KOPT-K1 (cell line): ENCODE data around the gene CLRN2.
"Not testable (repeated sequence)": the region's sequence is repeated elsewhere in the genome, so short reads cannot be mapped to it uniquely, and the experiment has no call there.

ENCODE experiments used
- H3K27ac ChIP-seq: fragments of 200-600 bp; sonication (generic); 2 replicates; pipeline ENCODE4 v1.5.1; 2016; ENCODE audit warnings: antibody characterized with exemption, mild to moderate bottlenecking, low read depth, low read length; ENCODE audit not compliant: poor library complexity, severe bottlenecking
- H3K36me3 ChIP-seq: fragments of 200-600 bp; sonication (generic); 2 replicates; pipeline ENCODE4 v1.5.1; 2017; ENCODE audit warnings: antibody characterized with exemption, mild to moderate bottlenecking, low read length, moderate library complexity; ENCODE audit not compliant: insufficient read depth
- H3K9me3 ChIP-seq: fragments of 200-600 bp; sonication (generic); 2 replicates; pipeline ENCODE4 v1.5.1; 2017; ENCODE audit warnings: antibody characterized with exemption, low read length, mild to moderate bottlenecking; ENCODE audit not compliant: insufficient read depth, poor library complexity, severe bottlenecking

CLRN2 gene

GRCh38 chr4:17516980-17517379 is 2.0 kb downstream of the CLRN2 start:
- Histone ChIP-seq H3K27ac (no peak overlapping the region), H3K36me3 (no peaks in the 10 kb centered on the region), H3K9me3 (no peaks in the 10 kb centered on the region)

DNA sequence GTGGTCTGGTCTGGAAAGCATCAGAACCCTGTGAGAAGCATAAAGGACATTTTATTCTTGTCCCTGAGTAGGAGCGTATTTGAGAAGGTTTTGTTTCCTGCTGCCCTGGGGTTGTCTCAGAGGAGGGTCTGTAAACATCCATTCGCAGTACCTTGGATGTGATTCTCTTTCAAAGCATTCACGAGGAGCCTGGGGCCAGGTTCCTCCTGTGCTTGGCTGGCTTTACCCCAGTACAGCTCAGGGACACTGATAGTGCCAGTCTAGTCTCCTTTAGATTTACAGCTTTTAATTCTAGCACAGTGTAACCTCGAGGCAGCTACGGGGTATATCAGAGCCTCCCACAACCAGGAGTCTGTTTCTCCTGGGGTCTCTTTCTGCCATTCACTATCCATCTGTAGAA is 2.7 kb downstream of the CLRN2 start:
- Histone ChIP-seq H3K27ac (no peak overlapping the region), H3K9me3 (no peaks in the 10 kb centered on the region), H3K36me3 (no peaks in the 10 kb centered on the region)

- Histone ChIP-seq H3K36me3 (no peaks in the 10 kb centered on the region), H3K9me3 (no peaks in the 10 kb centered on the region), H3K27ac (no peak overlapping the region)
These were observed 6.6 kb downstream of the CLRN2 start for GRCh38 chr4:17521595-17521994.

DNA sequence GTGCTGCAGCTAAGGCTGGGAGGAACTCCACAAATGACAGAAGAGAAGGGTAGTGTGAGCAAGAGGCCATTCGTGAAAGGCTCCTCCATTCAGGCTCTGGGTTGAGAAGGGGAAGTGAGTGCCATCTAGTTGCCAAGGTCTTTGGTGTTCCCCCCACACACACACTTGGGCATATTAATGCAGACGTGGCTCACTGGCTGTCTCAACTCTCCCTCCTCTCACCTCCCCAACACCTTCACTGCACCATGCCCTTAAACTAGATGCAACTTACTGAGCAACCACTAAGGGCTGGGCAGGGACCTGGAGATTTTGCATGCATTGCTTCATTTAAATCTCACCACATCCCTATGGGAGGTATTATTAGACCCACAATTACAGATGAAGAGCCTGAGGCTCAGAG is 8.7 kb downstream of the CLRN2 start:
- H3K36me3 ChIP-seq = no peaks in the 10 kb centered on the region
- H3K27ac ChIP-seq = no peak overlapping the region

DNA sequence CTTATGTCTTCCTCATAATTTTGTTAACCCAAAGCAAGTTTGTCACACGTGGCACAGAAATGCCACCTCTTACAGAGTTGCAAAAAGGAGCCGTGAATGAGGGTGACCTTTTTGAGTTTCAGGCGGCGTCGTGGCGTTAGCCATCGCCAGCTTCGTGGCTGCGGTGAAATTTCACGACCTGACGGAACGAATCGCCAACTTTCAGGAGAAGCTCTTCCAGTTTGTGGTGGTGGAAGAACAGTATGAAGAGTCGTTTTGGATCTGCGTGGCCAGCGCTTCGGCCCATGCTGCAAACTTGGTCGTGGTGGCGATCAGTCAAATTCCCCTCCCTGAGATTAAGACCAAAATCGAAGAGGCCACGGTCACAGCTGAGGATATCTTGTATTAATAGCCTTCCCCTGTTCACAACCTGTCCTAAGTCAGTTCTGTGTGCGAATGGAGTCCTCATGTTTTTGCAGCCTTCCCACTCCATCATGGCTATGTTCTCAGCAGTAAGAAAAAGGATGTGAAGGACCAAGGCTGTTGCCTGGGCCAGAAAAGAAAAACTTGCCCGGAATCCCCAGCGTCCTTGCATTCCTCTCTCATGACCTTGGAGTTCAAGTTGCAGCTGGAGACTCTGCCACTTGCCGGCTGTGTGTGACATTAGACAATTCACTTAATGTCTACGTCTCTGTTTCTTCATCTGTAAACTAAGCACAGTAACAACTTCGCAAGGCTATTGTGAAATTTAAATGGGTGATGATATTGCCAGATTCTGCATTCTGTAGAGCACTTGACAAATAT is 11.9 kb downstream of the CLRN2 start:
- Histone ChIP-seq H3K9me3 (no peaks in the 10 kb centered on the region), H3K36me3 (no peaks in the 10 kb centered on the region), H3K27ac (no peak overlapping the region)

More for the DNA sequence above, 8.7 kb downstream of the CLRN2 start:
- H3K9me3 ChIP-seq = no peaks in the 10 kb centered on the region

DNA sequence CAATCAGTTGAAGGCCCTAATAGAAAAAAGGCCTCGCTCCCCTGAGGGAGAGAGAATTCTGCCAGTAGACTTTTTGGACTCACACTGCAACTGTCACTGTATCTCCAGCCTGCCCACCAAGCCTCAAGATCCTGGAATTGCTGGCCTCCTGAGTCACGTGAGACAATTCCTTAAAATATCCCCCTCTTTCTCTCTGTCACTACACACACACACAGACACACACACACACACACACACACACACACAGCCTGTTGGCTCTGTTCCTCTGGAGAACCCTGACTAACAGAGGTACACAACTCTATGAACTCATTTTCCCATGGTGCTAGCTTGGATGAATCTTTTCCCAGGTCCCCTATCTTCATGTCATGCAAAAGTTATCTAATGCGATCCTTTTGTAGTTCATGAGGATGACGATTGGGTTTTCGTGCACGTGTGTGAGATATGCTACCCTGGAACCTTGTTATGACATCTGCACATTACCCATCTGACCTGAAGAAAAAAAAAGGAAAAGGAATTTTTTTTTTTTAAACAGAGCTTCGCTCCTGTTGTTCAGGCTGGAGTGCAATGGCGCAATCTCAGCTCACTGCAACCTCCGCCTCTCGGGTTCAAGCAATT is 13.7 kb downstream of the CLRN2 start:
- Histone ChIP-seq H3K27ac (no peak overlapping the region), H3K9me3 (no peaks in the 10 kb centered on the region), H3K36me3 (no peaks in the 10 kb centered on the region)

GRCh38 chr4:17531538-17532285 is 16.7 kb downstream of the CLRN2 start:
- no peaks in the 10 kb centered on the region for H3K36me3 ChIP-seq
- no peak overlapping the region for H3K27ac ChIP-seq

GRCh38 chr4:17534705-17535104 is 19.7 kb downstream of the CLRN2 start:
- Histone ChIP-seq H3K36me3 (no peaks in the 10 kb centered on the region), H3K27ac (no peak overlapping the region), H3K9me3 (peaks cover 5% of the 10 kb centered on the region)

More at GRCh38 chr4:17531538-17532285, 16.7 kb downstream of the CLRN2 start:
- peaks cover 5% of the 10 kb centered on the region for H3K9me3 ChIP-seq

GRCh38 chr4:17535242-17535641 is 20.3 kb downstream of the CLRN2 start:
- Histone ChIP-seq H3K27ac (no peak overlapping the region), H3K9me3 (peaks cover 5% of the 10 kb centered on the region), H3K36me3 (no peaks in the 10 kb centered on the region)

GRCh38 chr4:17535906-17536305 is 20.9 kb downstream of the CLRN2 start:
- Histone ChIP-seq H3K27ac (no peak overlapping the region), H3K36me3 (no peaks in the 10 kb centered on the region), H3K9me3 (peaks cover 5% of the 10 kb centered on the region)

DNA sequence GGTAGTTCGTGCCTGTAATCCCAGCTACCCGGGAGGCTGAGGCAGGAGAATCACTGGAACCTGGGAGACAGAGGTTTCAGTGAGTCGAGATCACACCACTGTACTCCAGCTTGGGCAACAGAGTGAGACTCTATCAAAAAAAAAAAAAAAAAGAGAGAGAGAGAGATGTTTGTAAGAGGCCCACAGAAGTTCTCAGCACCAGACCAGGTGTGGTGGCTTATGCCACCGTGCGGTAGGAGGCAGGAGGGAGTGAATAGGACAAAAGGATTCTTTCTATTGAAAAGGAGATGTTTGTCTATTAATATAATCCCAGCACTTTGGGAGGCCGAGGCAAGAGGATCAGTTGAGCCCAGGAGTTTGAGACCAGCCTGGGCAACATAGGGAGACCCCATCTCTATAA is 22.1 kb downstream of the CLRN2 start:
- H3K36me3 ChIP-seq, H3K9me3 ChIP-seq: not testable (repeated sequence)

DNA sequence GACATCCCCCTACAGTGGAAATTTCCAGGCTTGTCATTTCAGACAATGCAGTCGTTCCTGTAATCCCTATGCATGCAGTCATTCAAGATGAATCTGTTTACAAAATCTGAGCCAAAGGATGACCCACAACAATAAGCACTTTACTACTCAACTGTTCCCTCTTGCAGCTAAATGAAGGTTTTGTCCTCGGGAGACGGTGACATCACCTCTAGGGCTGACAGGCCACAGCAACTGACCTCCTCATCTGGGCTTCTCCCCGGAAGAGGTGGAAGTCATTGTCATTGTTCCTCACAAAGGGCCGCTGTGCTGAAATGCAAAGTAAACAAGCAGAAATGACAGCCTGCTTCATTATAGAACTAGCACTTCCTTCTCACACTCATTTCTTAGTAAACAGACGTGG is 29.2 kb downstream of the CLRN2 start:
- H3K27ac ChIP-seq = no peak overlapping the region
- H3K9me3 ChIP-seq = no peaks in the 10 kb centered on the region
- no peaks in the 10 kb centered on the region for H3K36me3 ChIP-seq

More for the DNA sequence above, 22.1 kb downstream of the CLRN2 start:
- not testable (repeated sequence) for H3K27ac ChIP-seq

- Histone ChIP-seq H3K36me3 (no peaks in the 10 kb centered on the region), H3K27ac (no peak overlapping the region), H3K9me3 (no peaks in the 10 kb centered on the region)
These were observed 29.9 kb downstream of the CLRN2 start for GRCh38 chr4:17544831-17545234.

DNA sequence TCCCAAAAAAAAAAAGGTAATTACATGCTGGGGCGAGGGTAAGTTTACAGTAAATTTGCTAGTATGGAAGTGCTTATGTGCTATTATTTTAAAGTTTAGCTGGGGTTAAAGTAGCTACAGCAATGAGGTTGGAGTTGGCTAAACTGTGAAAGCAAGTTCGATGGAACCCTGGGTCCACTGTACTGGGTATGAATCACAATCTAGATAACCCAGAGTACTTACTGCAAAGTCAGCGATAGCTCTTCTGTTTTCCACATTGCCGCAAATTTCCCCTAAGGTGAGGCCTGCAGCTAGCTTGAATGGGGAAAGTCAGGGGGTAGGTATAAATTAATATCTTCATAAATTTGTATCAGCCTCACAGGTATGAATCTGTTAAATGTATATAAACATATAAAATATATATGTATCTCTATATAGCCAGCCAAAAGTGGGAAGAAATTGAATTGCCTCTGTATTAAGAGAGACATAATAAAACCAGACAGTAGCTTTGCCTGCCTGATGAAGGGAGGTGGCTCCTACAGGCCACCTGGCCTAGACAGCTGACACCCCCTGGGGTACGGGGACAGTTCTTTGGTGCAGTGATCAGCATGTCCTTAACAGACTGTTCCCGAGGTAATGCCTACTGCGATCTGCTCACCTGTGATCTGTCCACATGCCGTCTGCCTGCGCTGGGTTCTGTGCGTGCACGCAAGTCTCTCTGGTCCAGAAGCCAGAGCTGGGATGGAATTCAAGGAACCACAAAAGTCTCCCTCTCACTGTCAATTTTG is 30.6 kb downstream of the CLRN2 start:
- Histone ChIP-seq H3K27ac (no peak overlapping the region), H3K36me3 (no peaks in the 10 kb centered on the region), H3K9me3 (no peaks in the 10 kb centered on the region)

DNA sequence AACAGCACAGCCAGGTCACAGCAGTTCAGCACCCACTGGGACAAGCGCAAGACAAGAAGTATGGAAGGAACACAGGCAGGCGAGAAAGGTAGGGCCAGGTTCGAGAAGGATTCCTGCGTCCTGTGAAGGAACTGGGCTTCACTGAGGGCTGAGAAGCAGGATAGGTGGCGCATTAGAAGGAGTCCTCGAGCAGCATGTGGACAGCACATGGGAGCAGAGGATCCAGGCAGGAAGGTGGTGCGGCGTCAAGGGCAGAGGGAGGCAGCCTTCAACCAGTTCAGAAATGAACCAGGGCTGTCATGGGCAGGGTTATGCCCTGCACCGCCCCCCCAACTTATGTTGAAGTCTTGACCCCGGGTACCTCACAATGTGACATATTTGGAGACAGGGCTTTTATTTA is 31.3 kb downstream of the CLRN2 start:
- Histone ChIP-seq H3K9me3 (no peaks in the 10 kb centered on the region), H3K36me3 (no peaks in the 10 kb centered on the region), H3K27ac (no peak overlapping the region)
